Measurements from ENCODE around the gene C4orf50.

The C4orf50 gene

GRCh38 chr4:5895287-5895686, 122.9 kb downstream of the C4orf50 start:
- TF ChIP-seq EZH2 (IDR thresholded peaks at IDR 0.05; ENCODE audit: borderline replicate concordance, low read depth, low read length, severe bottlenecking) (no peak), CTCF (IDR thresholded peaks at IDR 0.05; ENCODE audit: borderline replicate concordance, extremely low read depth, low read length, poor library complexity, severe bottlenecking) (no peak)
- Histone ChIP-seq H3K4me3 (ENCODE audit: low read depth in 1 of 2, low read length in 2 of 2) (no peak overlapping the region), H3K27me3 (ENCODE audit: insufficient read depth, low read length, poor library complexity) (no peaks in the 10 kb centered on the region), H3K4me2 (ENCODE audit: insufficient read depth, low read length) (no peak overlapping the region), H3K9me3 (ENCODE audit: insufficient read depth, low read length, severe bottlenecking) (no peaks in the 10 kb centered on the region), H3K27ac (ENCODE audit: low read length) (no peak overlapping the region), H4K20me1 (ENCODE audit: insufficient read depth, low read length) (no peaks in the 10 kb centered on the region), H3K9ac (ENCODE audit: low read depth, low read length) (no peak overlapping the region), H3K79me2 (ENCODE audit: insufficient read depth, low read length) (no peaks in the 10 kb centered on the region), H3K4me1 (ENCODE audit: insufficient read depth, low read length) (no peaks in the 10 kb centered on the region), H3K36me3 (ENCODE audit: insufficient read depth, low read length) (no peaks in the 10 kb centered on the region), H2AFZ (ENCODE audit: low read depth, low read length) (no peak overlapping the region)
- no peak for ATAC-seq (ENCODE audit: insufficient read depth, low read depth)
- DNase-seq = no peak

GRCh38 chr4:5894266-5894665, 124.0 kb downstream of the C4orf50 start:
- no peaks in the 10 kb centered on the region for H3K36me3 ChIP-seq (ENCODE audit: insufficient read depth, low read length)
- no peak for TF ChIP-seq CTCF (IDR thresholded peaks at IDR 0.05; ENCODE audit: borderline replicate concordance, extremely low read depth, low read length, poor library complexity, severe bottlenecking)
- TF ChIP-seq EZH2 (IDR thresholded peaks at IDR 0.05; ENCODE audit: borderline replicate concordance, low read depth, low read length, severe bottlenecking) = no peak

GRCh38 chr4:5893591-5893990, 124.6 kb downstream of the C4orf50 start:
- no peak overlapping the region for H3K9ac ChIP-seq (ENCODE audit: low read depth, low read length)
- no peaks in the 10 kb centered on the region for H3K9me3 ChIP-seq (ENCODE audit: insufficient read depth, low read length, severe bottlenecking)
- no peak overlapping the region for H3K4me3 ChIP-seq (ENCODE audit: low read depth in 1 of 2, low read length in 2 of 2)
- no peak for ATAC-seq (ENCODE audit: insufficient read depth, low read depth)
- H3K36me3 ChIP-seq (ENCODE audit: insufficient read depth, low read length) = no peaks in the 10 kb centered on the region
- H2AFZ ChIP-seq (ENCODE audit: low read depth, low read length) = no peak overlapping the region
- no peak overlapping the region for H3K4me2 ChIP-seq (ENCODE audit: insufficient read depth, low read length)
- H3K79me2 ChIP-seq (ENCODE audit: insufficient read depth, low read length) = no peaks in the 10 kb centered on the region
- no peaks in the 10 kb centered on the region for H4K20me1 ChIP-seq (ENCODE audit: insufficient read depth, low read length)
- no peak overlapping the region for H3K27ac ChIP-seq (ENCODE audit: low read length)
- no peak for DNase-seq
- TF ChIP-seq CTCF (IDR thresholded peaks at IDR 0.05; ENCODE audit: borderline replicate concordance, extremely low read depth, low read length, poor library complexity, severe bottlenecking) (no peak), EZH2 (IDR thresholded peaks at IDR 0.05; ENCODE audit: borderline replicate concordance, low read depth, low read length, severe bottlenecking) (no peak)
- H3K27me3 ChIP-seq (ENCODE audit: insufficient read depth, low read length, poor library complexity) = no peaks in the 10 kb centered on the region
- H3K4me1 ChIP-seq (ENCODE audit: insufficient read depth, low read length) = no peaks in the 10 kb centered on the region

More at GRCh38 chr4:5894266-5894665, 124.0 kb downstream of the C4orf50 start:
- Histone ChIP-seq H3K79me2 (ENCODE audit: insufficient read depth, low read length) (no peaks in the 10 kb centered on the region), H3K4me1 (ENCODE audit: insufficient read depth, low read length) (no peaks in the 10 kb centered on the region), H3K9me3 (ENCODE audit: insufficient read depth, low read length, severe bottlenecking) (no peaks in the 10 kb centered on the region), H3K4me3 (ENCODE audit: low read depth in 1 of 2, low read length in 2 of 2) (no peak overlapping the region), H3K27me3 (ENCODE audit: insufficient read depth, low read length, poor library complexity) (no peaks in the 10 kb centered on the region), H4K20me1 (ENCODE audit: insufficient read depth, low read length) (no peaks in the 10 kb centered on the region), H3K9ac (ENCODE audit: low read depth, low read length) (no peak overlapping the region), H3K4me2 (ENCODE audit: insufficient read depth, low read length) (no peak overlapping the region), H2AFZ (ENCODE audit: low read depth, low read length) (no peak overlapping the region), H3K27ac (ENCODE audit: low read length) (no peak overlapping the region)
- ATAC-seq (ENCODE audit: insufficient read depth, low read depth) (no peak), DNase-seq (no peak)

Measured in DND-41 (cell line).